ENCODE measurements around the gene AP2B1.
"Not testable (repeated sequence)": the region's sequence is repeated elsewhere in the genome, so short reads cannot be mapped to it uniquely, and the experiment has no call there.

The AP2B1 gene

DNA sequence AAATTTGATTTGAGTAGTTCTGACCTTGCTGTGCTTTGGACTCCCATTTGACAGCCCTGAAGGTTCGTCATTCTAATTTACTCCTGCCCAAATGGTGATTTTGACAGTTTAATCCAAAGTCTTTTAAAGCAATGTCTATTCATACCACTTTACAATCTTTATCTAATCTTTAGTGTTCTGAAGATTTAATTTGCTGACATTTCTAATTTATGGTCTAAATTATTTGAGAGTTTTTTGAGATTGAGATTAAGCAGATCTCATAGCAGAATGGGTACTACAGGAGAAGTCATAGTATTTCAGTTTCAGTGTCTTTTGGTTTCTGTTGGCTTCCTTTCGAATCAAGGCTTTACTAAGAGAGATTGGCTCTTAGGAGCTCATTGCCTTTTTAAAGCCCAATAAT, 111.7 kb downstream of the AP2B1 start:
- TF ChIP-seq CTCF (conservative IDR thresholded peaks at IDR 0.05) (no peak), ZFX (IDR thresholded peaks at IDR 0.05) (no peak)
- no peak overlapping the region for H3K27ac ChIP-seq

GRCh38 chr17:35700150-35700549, 113.0 kb downstream of the AP2B1 start:
- TF ChIP-seq CTCF (conservative IDR thresholded peaks at IDR 0.05) (no peak), ZFX (IDR thresholded peaks at IDR 0.05) (no peak)
- no peak overlapping the region for H3K27ac ChIP-seq

GRCh38 chr17:35701491-35701890, 114.4 kb downstream of the AP2B1 start:
- no peak for TF ChIP-seq CTCF (conservative IDR thresholded peaks at IDR 0.05)
- no peak for TF ChIP-seq ZFX (IDR thresholded peaks at IDR 0.05)
- H3K27ac ChIP-seq, result no peak overlapping the region

DNA sequence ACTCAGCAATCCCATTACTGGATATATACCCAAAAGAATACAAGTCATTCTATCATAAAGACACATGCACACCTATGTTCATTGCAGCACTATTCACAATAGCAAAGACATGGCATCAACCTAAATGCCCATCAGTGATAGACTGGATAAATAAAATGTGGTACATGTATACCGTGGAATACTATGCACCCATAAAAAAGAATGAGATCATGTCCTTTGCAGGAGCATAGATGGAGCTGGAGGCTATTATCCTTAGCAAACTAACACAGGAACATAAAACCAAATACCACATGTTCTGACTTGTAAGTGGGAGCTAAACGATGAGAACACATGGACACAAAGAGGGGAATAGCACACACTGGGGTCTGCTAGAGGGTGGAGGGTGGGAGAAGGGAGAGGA, 116.2 kb downstream of the AP2B1 start:
- not testable (repeated sequence) for H3K27ac ChIP-seq

DNA sequence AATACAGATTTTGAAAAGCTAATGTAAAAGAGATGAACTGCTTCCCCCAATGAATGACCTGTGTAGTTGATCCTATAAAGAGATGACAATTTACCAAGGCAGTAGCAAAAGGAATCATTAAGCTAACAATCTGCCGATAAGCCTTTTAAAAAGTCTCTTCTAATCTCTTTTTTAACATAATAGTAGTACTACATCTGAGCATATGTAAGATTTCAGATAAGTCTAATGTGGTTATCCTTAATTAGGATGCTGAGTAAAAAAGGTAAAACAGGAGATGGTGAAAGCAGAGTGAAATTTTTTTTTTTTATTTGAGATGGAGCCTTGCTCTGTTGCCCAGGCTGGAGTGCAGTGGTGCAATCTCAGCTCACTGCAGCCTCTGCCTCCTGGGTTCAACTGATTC, 118.1 kb downstream of the AP2B1 start:
- TF ChIP-seq CTCF (conservative IDR thresholded peaks at IDR 0.05) (no peak), ZFX (IDR thresholded peaks at IDR 0.05) (no peak)
- H3K27ac ChIP-seq, result no peak overlapping the region

- H3K27ac ChIP-seq, result no peak overlapping the region
These were observed 118.6 kb downstream of the AP2B1 start for GRCh38 chr17:35705705-35706104.

DNA sequence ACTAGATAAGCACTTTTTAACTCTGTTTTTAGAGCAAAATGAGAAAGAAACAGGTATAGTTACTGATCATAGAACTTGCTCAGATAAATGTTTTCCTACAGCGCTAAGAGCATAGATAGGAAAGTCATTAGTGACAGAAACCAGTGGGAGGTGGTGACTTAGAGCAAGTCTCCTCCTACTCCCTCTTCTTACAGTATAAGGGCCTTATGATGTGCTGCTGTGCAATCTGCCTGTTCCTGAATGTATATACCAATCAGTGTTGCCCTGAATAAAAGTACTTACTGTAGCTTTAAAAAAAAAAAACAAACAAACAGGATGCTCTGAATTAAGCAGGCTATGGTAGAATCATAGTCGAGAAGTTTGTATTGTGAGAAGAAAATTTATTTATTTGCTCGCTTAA, 121.0 kb downstream of the AP2B1 start:
- no peak overlapping the region for H3K27ac ChIP-seq
- TF ChIP-seq CTCF (conservative IDR thresholded peaks at IDR 0.05), result no peak
- TF ChIP-seq ZFX (IDR thresholded peaks at IDR 0.05), result no peak

More at GRCh38 chr17:35705705-35706104, 118.6 kb downstream of the AP2B1 start:
- TF ChIP-seq ZFX (IDR thresholded peaks at IDR 0.05) (no peak), CTCF (conservative IDR thresholded peaks at IDR 0.05) (no peak)

DNA sequence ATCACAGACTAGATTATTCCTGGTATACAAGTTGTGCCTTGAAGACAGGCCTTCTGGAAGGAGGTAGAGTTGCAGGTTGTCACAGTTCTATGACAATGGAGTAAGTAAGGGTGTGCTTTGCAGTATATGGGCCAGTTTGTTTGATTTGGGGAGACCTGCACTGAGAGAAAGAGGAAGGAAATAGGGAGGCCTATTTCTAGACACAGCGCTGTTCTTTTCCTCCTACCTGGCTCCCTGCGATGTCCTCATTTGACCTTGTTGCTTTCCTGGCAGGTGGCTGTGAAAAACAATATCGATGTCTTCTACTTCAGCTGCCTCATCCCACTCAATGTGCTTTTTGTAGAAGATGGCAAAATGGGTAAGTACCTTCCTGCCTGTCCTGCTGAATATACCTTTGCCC, 121.8 kb downstream of the AP2B1 start:
- no peak overlapping the region for H3K27ac ChIP-seq
- TF ChIP-seq CTCF (conservative IDR thresholded peaks at IDR 0.05) (no peak), ZFX (IDR thresholded peaks at IDR 0.05) (no peak)
